HEK293 (cell line): Measurements from ENCODE around the gene WAC.
A peak's percentile ranks its signal among the peaks of the same experiment; 100 is the strongest.

Source experiments
- CTCF ChIA-PET: fragments of 350-600 bp; formaldehyde crosslinking; extraction: SDS; loops from one replicate; lab custom pipeline; 2021; ENCODE audit warnings: antibody characterized with exemption; lab: Yijun Ruan, JAX
- POLR2A ChIA-PET: fragments of 300-600 bp; formaldehyde crosslinking; extraction: SDS; loops from one replicate; lab custom pipeline; 2020; ENCODE audit warnings: antibody characterized with exemption, inconsistent platforms; lab: Yijun Ruan, JAX
- H3K27ac ChIP-seq: fragments of 200-500 bp; sonication (Bioruptor generic); 2 replicates; pipeline ENCODE4 v1.5.1; 2014; ENCODE audit warnings: low read depth, low read length, control low read depth, inconsistent platforms; ENCODE audit errors: extremely low read depth
- H3K36me3 ChIP-seq, 2 experiments: fragments of 200-500 bp in 1 of 2; sonication (Bioruptor generic) in 1 of 2; 1 replicate in 1 of 2; 2 replicates in 1 of 2; pipeline ENCODE4 v1.5.1; 2014 to 2017; ENCODE audit warnings: inconsistent platforms in 2 of 2, low read length in 2 of 2; ENCODE audit not compliant: control insufficient read depth in 2 of 2, insufficient read depth in 1 of 2
- H3K4me1 ChIP-seq: fragments of 200-500 bp; sonication (Bioruptor generic); 2 replicates; pipeline ENCODE4 v1.5.1; 2014; ENCODE audit warnings: mild to moderate bottlenecking, low read length, inconsistent platforms; ENCODE audit not compliant: control insufficient read depth, insufficient read depth
- H3K4me3 ChIP-seq: 2 replicates; pipeline ENCODE4 v1.5.1; 2011; ENCODE audit warnings: low read depth, mild to moderate bottlenecking, control low read depth, low read length, moderate library complexity
- H3K9me3 ChIP-seq: fragments of 200-500 bp; sonication (Bioruptor generic); 2 replicates; pipeline ENCODE4 v1.5.1; 2014; ENCODE audit warnings: low read depth, low read length, inconsistent platforms; ENCODE audit not compliant: control insufficient read depth, insufficient read depth
- CTCF ChIP-seq: fragments of 450-650 bp; formaldehyde crosslinking; IDR thresholded peaks from 2 replicates; pipeline ENCODE4 v1.5.1; 2016; ENCODE audit warnings: missing biosample characterization, missing genetic modification characterization
- PRDM4 ChIP-seq: fragments of 450-650 bp; formaldehyde crosslinking; IDR thresholded peaks from 2 replicates; pipeline ENCODE4 v1.5.1; 2017; ENCODE audit warnings: missing biosample characterization, missing genetic modification characterization
- PRDM6 ChIP-seq: fragments of 450-650 bp; formaldehyde crosslinking; IDR thresholded peaks from 2 replicates; pipeline ENCODE4 v1.5.1; 2017; ENCODE audit warnings: missing biosample characterization, missing genetic modification characterization
- REPIN1 ChIP-seq: fragments of 450-650 bp; formaldehyde crosslinking; IDR thresholded peaks from 2 replicates; pipeline ENCODE4 v1.5.1; 2017; ENCODE audit warnings: missing biosample characterization, missing genetic modification characterization, low read depth
- ZBTB20 ChIP-seq: fragments of 450-650 bp; formaldehyde crosslinking; IDR thresholded peaks from 2 replicates; pipeline ENCODE4 v1.5.1; 2016; ENCODE audit warnings: missing biosample characterization, missing genetic modification characterization
- ZFP41 ChIP-seq: fragments of 450-650 bp; formaldehyde crosslinking; IDR thresholded peaks from 2 replicates; pipeline ENCODE4 v1.5.1; 2016; ENCODE audit warnings: missing biosample characterization, missing genetic modification characterization, borderline replicate concordance
- ZNF148 ChIP-seq: fragments of 450-650 bp; formaldehyde crosslinking; IDR thresholded peaks from 2 replicates; pipeline ENCODE4 v1.5.0; 2017; ENCODE audit warnings: missing biosample characterization, missing genetic modification characterization, borderline replicate concordance
- ZNF248 ChIP-seq: fragments of 450-650 bp; formaldehyde crosslinking; IDR thresholded peaks from 2 replicates; pipeline ENCODE4 v1.5.1; 2017; ENCODE audit warnings: missing biosample characterization, missing genetic modification characterization
- ZNF280C ChIP-seq: fragments of 450-650 bp; formaldehyde crosslinking; IDR thresholded peaks from 2 replicates; pipeline ENCODE4 v1.5.1; 2016; ENCODE audit warnings: missing biosample characterization, missing genetic modification characterization
- ZNF362 ChIP-seq: fragments of 450-650 bp; formaldehyde crosslinking; IDR thresholded peaks from 2 replicates; pipeline ENCODE4 v1.5.1; 2016; ENCODE audit warnings: missing biosample characterization, missing genetic modification characterization
- ZNF600 ChIP-seq: fragments of 450-650 bp; formaldehyde crosslinking; IDR thresholded peaks from 2 replicates; pipeline ENCODE4 v1.5.1; 2016; ENCODE audit warnings: missing biosample characterization, missing genetic modification characterization
- ZNF658 ChIP-seq: fragments of 450-650 bp; formaldehyde crosslinking; IDR thresholded peaks from 2 replicates; pipeline ENCODE4; 2016; ENCODE audit warnings: missing biosample characterization, missing genetic modification characterization
- ZNF677 ChIP-seq: fragments of 450-650 bp; IDR thresholded peaks from 2 replicates; pipeline ENCODE4 v1.5.0; 2018; ENCODE audit warnings: missing biosample characterization, mild to moderate bottlenecking, missing genetic modification characterization, moderate library complexity

Gene WAC

GRCh38 chr10:28551086-28551485, 18.2 kb downstream of the WAC start:
- CTCF ChIA-PET = interaction anchor here (0.8 kb wide), 1 partner anchor 14 kb away, joined by 3 read pairs; no protein-coding TSS in a partner anchor
- Histone ChIP-seq H3K4me3 (no peak overlapping the region), H3K9me3 (no peaks in the 10 kb centered on the region), H3K36me3 (peaks cover 68 to 77% of the 10 kb centered on the region in 2 experiments), H3K4me1 (peaks cover 24% of the 10 kb centered on the region), H3K27ac (no peak overlapping the region)
- POLR2A ChIA-PET = interaction anchor here (0.6 to 1.4 kb wide), 3 partner anchors 13 to 17 kb away, joined by 3 to 6 read pairs (median 5); no protein-coding TSS in a partner anchor
- TF ChIP-seq ZFP41 (tag by site-specific recombination) (no peak), ZNF148 (tag by site-specific recombination) (no peak), ZNF658 (tag by site-specific recombination) (no peak), ZNF280C (tag by site-specific recombination) (no peak), PRDM4 (tag by site-specific recombination) (no peak), ZNF600 (tag by site-specific recombination) (no peak), ZBTB20 (tag by site-specific recombination) (no peak), ZNF677 (tag by site-specific recombination) (0 out of 2 replicates have a peak, but pooled peaks have one; percentile 35), REPIN1 (tag by site-specific recombination) (no peak), PRDM6 (tag by site-specific recombination) (peak; percentile 97), ZNF248 (tag by site-specific recombination) (no peak)

GRCh38 chr10:28552775-28553174, 19.9 kb downstream of the WAC start:
- Histone ChIP-seq H3K36me3 (peaks cover 64 to 76% of the 10 kb centered on the region in 2 experiments), H3K9me3 (no peaks in the 10 kb centered on the region), H3K27ac (no peak overlapping the region), H3K4me3 (no peak overlapping the region), H3K4me1 (peaks cover 27% of the 10 kb centered on the region)
- CTCF ChIA-PET = no interaction called here
- peak; percentile 63; the same call in 1 of the 2 replicates for TF ChIP-seq ZNF362 (tag by site-specific recombination)
- no peak for TF ChIP-seq CTCF
- POLR2A ChIA-PET = no interaction called here
